NCI-H2029 treated with DMSO at 0.1 percent for 48 hours (cell line): Measurements from ENCODE around the gene PLEKHA8.

Source experiments
- DNase-seq: peaks from one replicate; lab custom pipeline; 2025; lab: John Stamatoyannopoulos, UW

PLEKHA8 gene

GRCh38 chr7:30146127-30146612 is 118.0 kb downstream of the PLEKHA8 start:
- DNase-seq, result no peak

- no peak for DNase-seq
Observed at GRCh38 chr7:30147223-30147622, 119.0 kb downstream of the PLEKHA8 start.

DNA sequence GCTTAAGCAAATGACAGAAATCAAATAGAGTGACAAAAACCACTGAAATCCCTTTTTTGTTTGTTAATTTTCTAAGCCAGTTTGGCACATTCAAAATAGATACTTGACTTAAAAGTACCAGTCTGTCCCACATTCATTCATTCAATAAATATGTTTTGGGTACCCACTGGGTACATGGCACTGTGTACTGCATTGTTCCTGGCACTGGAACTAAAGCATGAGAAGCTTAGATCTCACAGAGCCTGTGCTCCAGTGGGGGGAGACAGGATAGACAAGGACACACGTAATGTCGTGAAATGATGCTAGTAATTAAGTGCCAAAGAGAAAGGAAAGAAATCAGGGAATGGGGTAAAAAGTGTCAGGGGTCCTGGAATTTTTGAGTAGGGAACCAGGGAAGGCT is 119.6 kb downstream of the PLEKHA8 start:
- DNase-seq, result no peak

GRCh38 chr7:30148426-30148825 is 120.2 kb downstream of the PLEKHA8 start:
- no peak for DNase-seq

- DNase-seq, result peak; percentile 28
Observed at GRCh38 chr7:30148951-30149459, 120.8 kb downstream of the PLEKHA8 start.

DNA sequence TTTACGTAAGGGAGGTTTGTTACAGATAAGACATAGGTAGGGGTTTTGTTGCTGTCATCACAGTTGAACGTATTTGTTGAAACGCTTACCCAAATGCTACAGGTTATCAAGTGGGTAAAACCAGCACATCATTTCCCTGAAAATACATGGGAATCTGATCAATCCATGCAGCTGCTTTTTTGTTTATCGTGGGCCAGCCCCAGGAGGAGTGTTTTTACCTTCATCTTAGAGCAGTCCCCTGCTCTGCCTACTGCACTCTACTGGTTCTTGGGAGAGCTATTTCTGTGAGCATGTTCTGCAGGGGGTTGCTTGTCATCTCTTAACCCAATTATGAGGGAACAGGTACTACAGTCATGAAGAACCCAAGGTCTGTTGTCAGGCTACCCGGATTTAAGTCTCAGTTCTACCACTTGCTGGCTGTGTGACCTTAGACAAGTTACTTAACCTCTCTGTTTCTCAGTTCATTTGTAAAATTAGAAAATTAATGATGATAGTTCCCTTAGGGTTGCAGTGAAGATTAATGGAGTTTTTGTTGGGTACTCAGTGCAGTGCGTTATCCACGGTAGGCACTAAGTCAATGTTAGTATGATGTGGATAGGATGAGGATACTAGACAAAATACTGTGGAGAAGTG is 121.5 kb downstream of the PLEKHA8 start:
- DNase-seq, result no peak

GRCh38 chr7:30150711-30151110 is 122.5 kb downstream of the PLEKHA8 start:
- no peak for DNase-seq

DNA sequence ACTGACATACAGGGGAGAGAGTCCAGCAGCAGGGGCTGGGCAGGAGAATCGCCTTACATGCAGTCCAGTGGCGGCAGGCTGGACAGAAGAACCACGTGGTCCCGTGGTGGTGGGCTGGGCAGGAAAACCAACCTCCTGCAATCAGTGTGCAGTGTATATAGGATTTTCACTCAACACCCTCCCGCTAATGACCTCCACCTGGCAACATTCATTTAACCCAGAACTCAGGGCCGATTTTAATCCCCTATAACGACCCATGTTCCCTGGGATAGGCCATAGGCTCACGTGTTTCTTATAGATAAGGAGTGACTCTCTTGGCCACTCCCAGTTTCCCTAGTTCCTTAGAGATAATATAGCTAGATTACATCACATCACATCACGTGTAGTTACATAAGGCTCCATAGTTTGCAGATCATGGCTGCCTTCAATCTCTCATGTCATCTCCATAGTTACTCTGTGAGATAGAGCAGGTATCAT is 125.9 kb downstream of the PLEKHA8 start:
- DNase-seq, result no peak

- DNase-seq, result no peak
Observed at GRCh38 chr7:30155481-30155880, 127.3 kb downstream of the PLEKHA8 start.

GRCh38 chr7:30157204-30157603 is 129.0 kb downstream of the PLEKHA8 start:
- no peak for DNase-seq

GRCh38 chr7:30159163-30159562 is 131.0 kb downstream of the PLEKHA8 start:
- no peak for DNase-seq

DNA sequence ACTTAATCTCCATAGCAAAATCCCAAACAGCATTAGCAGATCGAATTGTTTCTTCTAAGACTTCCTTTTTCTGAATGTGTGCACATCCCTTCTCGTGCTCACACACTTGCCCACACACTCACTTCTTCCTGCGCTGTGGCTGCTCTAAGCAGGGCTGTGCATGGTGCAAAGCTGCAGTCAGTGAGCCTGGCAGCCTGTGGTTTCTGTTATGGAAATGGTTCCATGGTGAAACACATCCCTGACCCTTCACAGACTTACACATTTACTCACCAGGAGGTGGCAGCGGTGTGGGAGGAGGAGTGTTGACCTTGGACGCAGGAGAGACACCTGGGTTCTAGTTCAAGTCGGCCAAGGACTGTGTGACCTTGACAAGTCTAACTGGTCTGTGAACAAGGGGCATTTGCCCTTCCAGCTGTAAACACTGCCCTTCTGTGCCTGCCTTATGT is 131.5 kb downstream of the PLEKHA8 start:
- no peak for DNase-seq

DNA sequence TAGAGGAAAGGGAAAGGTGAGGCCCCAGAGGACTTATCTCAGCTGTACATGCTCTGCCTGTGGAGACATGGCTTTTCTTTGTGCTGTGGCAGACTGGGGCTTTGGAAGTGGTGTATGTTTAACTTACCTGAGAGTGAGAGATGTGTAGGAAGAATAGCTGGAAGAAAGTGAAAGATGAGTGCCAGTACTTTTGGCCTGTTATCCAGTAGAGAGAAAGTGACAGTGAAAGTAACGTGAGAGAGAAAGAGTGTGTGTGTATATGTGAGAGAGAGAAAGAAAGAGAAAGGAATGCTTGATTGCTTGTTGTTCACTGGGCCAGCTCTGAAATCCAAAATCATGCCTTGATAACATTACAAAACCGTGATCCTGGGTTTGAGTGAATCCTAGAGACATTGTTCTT is 132.1 kb downstream of the PLEKHA8 start:
- no peak for DNase-seq

DNA sequence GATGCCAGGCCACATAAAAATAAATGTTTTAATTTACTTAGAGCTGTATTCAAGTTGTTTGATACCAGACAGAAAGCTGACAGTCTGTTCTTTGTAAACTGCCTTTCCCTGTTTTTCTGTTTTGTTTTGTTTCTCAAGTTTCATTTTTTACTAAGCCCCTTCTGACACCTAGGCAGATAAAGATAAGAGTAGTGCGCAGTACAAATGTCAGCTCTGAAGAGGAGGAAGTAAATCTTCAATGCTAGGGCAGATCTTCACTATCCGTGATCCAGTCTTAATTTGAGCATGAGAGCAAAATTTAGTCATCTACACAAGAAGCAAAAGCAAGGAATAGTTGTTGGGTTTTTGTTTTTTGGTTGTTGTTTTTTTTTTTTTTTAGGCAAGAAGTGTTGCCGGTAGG is 133.9 kb downstream of the PLEKHA8 start:
- no peak for DNase-seq

- DNase-seq, result no peak
Observed at GRCh38 chr7:30162622-30163124, 134.5 kb downstream of the PLEKHA8 start.

GRCh38 chr7:30163231-30163894 is 135.2 kb downstream of the PLEKHA8 start:
- no peak for DNase-seq

- no peak for DNase-seq
Observed at GRCh38 chr7:30164567-30164966, 136.4 kb downstream of the PLEKHA8 start.

GRCh38 chr7:30165590-30165989 is 137.4 kb downstream of the PLEKHA8 start:
- no peak for DNase-seq

- no peak for DNase-seq
Observed at GRCh38 chr7:30166155-30166840, 138.1 kb downstream of the PLEKHA8 start.

DNA sequence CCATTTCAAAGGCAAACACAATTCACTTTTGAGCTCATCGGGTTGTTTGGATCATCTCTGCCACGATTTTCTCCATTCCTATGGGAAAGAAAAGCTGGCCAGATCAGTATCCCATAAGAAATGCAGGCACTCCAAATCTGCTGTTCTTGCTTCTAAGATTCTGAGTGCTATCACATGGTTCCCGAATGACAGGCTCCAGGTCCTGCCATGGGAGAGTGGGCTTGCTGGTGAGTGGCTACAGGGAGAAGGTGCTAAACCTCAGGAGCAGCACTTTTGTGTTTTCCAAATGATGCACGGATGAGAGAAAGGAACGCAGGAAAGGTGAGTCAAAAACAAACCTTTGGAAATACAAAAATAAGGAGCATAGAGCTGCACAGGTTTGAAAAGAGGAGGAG is 138.6 kb downstream of the PLEKHA8 start:
- DNase-seq, result no peak

DNA sequence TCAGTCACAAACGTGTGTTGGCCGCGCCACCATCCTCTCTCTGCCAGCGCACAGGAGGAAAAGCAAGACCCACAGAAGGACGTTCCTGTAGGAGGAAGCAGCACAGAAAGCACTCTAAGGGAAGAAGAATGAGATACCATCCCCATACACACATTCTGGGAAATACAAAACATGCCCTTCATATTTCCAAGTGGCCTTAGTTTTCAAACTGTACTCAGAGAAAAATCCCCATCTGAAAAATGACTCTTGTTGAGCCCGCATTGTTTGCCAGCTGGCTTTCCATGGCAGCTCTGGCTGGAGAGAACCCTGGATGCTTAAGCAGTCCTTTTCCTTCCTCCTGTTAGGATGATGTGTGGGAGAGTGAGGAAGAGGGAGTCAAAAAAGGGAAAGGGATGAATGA is 139.7 kb downstream of the PLEKHA8 start:
- DNase-seq, result no peak

DNA sequence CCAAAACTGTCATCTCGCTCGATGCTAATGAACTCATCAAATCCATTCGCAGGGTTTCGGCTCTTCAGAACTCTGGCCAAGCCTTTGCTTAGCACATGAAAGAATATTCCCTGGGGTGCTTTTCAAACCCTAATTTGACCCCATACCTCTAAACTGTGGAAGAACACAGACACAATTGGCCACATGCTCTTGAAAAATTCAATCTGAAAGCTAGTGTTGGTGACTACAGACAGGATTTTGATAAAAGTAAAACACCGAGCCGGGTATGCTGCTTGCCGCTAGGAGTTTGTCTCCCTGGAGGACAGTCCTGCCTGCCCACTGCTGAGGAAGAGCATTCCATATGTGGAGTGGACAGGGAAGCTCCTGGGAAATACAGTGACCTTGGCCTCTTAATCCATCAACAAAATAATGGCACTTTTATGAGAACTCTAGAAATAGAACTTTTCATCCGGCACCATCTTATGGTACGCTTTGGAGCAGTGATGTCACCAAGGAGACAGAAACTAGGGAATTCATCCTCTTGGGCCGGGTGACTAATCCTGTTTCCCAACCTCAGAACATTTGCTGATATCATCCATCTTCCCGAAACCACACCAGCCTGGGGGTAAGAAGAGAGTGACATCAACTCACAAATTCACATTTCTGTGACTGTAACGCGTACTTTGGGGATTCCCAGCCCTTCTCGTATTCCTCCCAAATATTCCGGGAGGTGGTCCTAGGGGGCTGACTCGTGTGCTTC is 140.8 kb downstream of the PLEKHA8 start:
- no peak for DNase-seq
